ENCODE measurements around the gene SLC2A13.

DNA sequence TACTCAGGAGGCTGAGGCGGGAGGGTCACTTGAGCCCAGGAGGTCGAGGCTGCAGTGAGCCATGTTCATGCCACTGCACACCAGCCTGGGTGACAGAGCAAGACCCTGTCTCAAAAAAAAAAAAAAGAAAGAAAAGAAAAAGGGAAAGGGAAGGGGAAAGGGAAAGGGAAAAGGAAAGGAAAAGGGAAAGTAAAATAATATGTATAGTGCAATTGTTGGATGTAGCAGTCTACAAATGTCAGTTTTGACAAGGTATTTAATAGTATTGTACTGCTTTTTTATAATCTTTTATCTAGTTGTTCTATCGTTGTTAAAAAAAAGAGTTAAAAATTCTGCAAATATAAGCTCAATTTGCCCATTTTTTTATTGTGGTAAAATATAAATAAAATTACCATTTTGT is 67.3 kb downstream of the SLC2A13 start:
- TF ChIP-seq, protein P1, sequence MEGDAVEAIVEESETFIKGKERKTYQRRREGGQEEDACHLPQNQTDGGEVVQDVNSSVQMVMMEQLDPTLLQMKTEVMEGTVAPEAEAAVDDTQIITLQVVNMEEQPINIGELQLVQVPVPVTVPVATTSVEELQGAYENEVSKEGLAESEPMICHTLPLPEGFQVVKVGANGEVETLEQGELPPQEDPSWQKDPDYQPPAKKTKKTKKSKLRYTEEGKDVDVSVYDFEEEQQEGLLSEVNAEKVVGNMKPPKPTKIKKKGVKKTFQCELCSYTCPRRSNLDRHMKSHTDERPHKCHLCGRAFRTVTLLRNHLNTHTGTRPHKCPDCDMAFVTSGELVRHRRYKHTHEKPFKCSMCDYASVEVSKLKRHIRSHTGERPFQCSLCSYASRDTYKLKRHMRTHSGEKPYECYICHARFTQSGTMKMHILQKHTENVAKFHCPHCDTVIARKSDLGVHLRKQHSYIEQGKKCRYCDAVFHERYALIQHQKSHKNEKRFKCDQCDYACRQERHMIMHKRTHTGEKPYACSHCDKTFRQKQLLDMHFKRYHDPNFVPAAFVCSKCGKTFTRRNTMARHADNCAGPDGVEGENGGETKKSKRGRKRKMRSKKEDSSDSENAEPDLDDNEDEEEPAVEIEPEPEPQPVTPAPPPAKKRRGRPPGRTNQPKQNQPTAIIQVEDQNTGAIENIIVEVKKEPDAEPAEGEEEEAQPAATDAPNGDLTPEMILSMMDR (IDR thresholded peaks at IDR 0.05) = no peak
- no peak for TF ChIP-seq POLR2A (IDR thresholded peaks at IDR 0.05)
- TF ChIP-seq POLR2AphosphoS5 (IDR thresholded peaks at IDR 0.05; ENCODE audit: insufficient read depth in 1 of 2, low read depth in 1 of 2) = no peak

Measured in vagina (tissue), 2 donors.